GM12864 (cell line): ENCODE results near the gene PRR33.

Experiments
- DNase-seq: peaks from one replicate; pipeline ENCODE4 v3.0.0-alpha.2; 2011; ENCODE audit warnings: low read depth
- H3K4me3 ChIP-seq: 2 replicates; pipeline ENCODE4 v1.5.1; 2011; ENCODE audit warnings: mild to moderate bottlenecking, low read depth, low read length, control low read depth
- CTCF ChIP-seq: IDR thresholded peaks from 2 replicates; pipeline ENCODE4 v1.5.1; 2011; ENCODE audit warnings: low read depth, mild to moderate bottlenecking, moderate library complexity, low read length, control low read depth, inconsistent platforms; ENCODE audit errors: missing control alignments

Gene PRR33

GRCh38 chr11:1931341-1932104, 39.8 kb upstream of the PRR33 start:
- DNase-seq, result no peak
- H3K4me3 ChIP-seq, result no peak overlapping the region
- TF ChIP-seq CTCF, result no peak

- H3K4me3 ChIP-seq, result no peak overlapping the region
- DNase-seq, result no peak
- TF ChIP-seq CTCF, result no peak
Observed at GRCh38 chr11:1930462-1930830, 38.8 kb upstream of the PRR33 start.

GRCh38 chr11:1929621-1930461, 38.1 kb upstream of the PRR33 start:
- no peak for TF ChIP-seq CTCF

GRCh38 chr11:1928891-1929541, 37.3 kb upstream of the PRR33 start:
- no peak for TF ChIP-seq CTCF
- no peak for DNase-seq
- H3K4me3 ChIP-seq, result no peak overlapping the region

More at GRCh38 chr11:1929621-1930461, 38.1 kb upstream of the PRR33 start:
- DNase-seq, result no peak
- H3K4me3 ChIP-seq, result no peak overlapping the region

GRCh38 chr11:1928470-1928890, 36.8 kb upstream of the PRR33 start:
- H3K4me3 ChIP-seq, result no peak overlapping the region
- TF ChIP-seq CTCF, result no peak
- no peak for DNase-seq

- no peak overlapping the region for H3K4me3 ChIP-seq
- TF ChIP-seq CTCF, result no peak
- DNase-seq, result no peak
Observed at GRCh38 chr11:1927848-1928469, 36.3 kb upstream of the PRR33 start.
